GM21528 (cell line): ENCODE measurements around the gene CLN6.
"Not testable (repeated sequence)": the region's sequence is repeated elsewhere in the genome, so short reads cannot be mapped to it uniquely, and the experiment has no call there.

ENCODE experiments used
- ATAC-seq: cut with Tn5 transposase; IDR thresholded peaks from one replicate; pipeline ENCODE4 v1.9.1; 2021; ENCODE audit warnings: mild to moderate bottlenecking, moderate library complexity; ENCODE audit not compliant: unreplicated experiment, low FRiP score

Gene CLN6

GRCh38 chr15:68256675-68257450 lies 27.3 kb upstream of the CLN6 start:
- no peak for ATAC-seq

DNA sequence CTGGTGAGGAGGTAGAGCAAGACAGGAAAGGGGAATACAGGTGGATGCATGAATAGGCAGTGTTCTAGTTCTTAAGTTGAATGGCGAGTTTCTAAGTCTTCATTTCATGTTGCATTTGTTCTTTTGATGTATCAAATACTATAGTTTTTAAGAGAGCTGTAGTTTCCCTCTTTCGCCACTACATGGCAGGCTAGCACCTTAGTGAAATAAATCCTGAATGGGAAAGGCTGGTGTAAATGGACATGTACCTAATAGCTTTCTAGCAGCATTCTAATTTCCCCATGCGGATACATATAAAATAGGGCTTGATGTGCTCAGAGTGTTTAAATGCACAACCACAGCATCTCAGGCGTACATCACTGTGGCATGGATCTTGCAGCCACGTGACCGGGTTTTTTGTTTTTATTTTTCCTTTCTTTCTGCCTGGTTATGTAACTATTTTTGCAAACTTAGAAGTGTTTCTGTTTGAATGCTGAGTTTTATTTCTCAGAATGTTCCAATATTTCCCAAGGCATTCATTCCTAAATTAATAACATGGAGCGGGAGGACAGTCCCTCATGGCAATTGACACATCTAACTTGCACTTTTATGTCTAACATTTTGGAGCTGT lies 23.5 kb upstream of the CLN6 start:
- no peak for ATAC-seq

DNA sequence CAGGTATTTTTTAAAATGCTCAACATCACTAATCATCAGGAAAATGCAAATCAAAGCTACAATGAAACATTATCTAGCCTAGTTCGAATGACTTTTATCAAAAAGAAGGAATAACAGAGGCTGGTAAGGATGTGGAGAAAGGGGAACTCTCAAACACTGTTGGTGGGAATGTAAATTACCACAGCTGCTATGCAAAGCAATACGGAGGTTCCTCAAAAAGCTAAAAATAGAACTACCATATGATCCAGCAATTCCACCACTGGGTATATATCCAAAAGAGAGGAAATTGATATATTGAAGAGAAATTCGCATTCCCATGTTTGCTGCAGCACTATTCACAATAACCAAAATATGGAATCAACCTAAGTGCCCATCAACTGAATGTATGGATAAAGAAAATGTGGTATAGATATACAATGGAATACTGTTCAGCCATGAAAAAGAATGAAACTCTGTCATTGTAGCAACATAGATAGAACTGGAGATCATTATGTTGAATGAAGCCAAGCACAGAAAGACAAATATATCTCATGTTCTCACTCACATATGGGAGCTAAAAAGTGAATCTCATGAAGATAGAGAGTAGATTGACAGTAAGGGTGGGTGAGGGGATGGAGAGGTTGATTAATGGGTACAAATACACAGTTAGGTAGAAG lies 19.7 kb upstream of the CLN6 start:
- no peak for ATAC-seq

DNA sequence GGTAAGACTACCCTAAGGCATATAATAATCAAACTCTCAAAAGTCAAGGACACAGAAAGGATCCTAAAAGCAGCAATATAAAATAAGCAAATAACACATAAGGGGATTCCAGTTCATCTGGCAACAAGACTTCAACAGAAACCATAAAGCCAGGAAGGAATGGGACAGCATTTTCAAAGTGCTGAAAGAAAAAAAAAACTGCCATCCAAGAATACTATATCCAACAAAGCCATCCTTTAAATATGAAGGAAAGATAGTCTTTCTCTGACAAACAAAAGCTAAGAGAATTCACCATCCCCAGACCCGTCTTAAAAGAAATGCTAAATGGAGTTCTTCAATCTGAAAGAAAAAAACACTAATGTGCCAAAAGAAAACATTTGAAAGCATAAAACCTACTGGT lies 14.7 kb upstream of the CLN6 start:
- ATAC-seq, result no peak

DNA sequence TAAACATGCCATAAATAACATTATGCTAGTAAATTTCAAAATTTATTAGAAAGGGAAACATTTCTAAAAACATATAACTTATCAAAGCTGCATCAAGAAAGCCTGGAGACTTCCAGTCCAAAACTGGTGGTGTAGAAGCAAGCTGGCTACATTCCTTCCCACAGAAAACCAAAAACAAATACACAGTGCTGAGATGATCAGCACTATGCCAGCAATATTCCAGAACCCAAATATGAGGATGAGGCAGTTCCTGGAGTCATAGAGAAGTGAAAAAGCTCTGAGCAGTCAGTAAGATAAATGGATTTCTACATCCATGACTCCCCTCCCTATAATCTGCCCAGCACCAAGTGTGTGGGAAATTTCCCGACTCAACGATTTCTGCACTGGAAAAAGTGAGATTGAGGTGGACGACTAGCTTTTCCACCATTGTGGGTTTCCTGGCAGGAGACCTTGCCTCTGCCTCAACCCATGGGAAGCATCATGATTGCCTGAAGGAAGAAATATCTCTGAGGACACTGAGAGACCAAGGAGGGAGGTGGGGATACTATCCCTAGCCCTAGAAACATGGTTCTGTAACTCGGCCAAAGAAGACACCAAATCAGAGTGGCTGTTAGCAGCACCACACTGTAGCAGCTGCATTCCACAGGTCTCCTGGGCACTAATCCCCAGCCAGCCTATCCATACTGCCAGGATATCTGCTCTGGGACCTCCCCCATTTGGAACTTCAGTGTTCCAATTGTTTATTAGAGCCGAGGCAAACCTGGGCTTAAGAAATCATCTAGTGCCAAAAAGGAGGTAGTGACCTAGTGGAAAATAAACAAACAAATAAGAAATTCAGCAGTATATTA lies 11.8 kb upstream of the CLN6 start:
- ATAC-seq, result no peak

GRCh38 chr15:68239025-68239424 lies 9.5 kb upstream of the CLN6 start:
- ATAC-seq, result no peak

GRCh38 chr15:68235022-68235421 lies 5.5 kb upstream of the CLN6 start:
- no peak for ATAC-seq

GRCh38 chr15:68234520-68234919 lies 5.0 kb upstream of the CLN6 start:
- ATAC-seq, result not testable (repeated sequence)

- ATAC-seq, result no peak
Measured at GRCh38 chr15:68234060-68234459, 4.5 kb upstream of the CLN6 start.

GRCh38 chr15:68232937-68233336 lies 3.4 kb upstream of the CLN6 start:
- ATAC-seq, result no peak

GRCh38 chr15:68232449-68232848 lies 2.9 kb upstream of the CLN6 start:
- no peak for ATAC-seq

DNA sequence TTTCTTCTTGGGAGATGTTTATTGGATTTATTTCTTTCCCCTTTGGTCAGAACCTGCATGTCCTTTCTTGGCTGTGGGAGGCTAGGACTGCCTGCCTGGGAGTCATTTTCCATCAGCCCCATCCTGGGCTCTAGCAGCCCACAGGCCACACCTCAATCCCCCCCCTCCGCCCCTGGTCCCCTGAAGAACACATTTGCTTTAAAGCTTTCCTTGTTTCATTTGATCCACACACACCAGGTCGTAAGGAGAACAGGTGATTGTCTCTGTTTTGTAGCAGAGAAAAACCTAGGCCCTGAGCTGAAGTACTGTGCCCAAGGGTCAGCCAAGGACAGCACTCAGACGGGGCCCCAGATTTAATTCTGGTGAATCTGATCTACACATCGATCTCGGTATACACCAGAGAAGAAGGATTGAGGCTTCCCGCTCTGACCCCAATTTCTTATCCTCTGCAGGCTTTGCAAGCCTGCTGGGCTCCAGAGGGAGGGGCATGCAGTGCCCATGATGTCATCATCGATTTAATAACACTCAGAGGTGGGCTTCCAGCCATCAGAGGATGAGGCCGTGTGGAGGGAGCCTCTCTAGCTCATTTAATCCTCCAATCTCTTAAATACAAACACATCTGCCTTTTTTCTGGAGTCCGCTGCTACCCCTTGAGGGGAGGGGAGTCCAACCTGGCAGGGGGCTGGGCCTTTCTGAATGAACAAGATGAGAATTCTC lies 1.7 kb upstream of the CLN6 start:
- ATAC-seq, result no peak

DNA sequence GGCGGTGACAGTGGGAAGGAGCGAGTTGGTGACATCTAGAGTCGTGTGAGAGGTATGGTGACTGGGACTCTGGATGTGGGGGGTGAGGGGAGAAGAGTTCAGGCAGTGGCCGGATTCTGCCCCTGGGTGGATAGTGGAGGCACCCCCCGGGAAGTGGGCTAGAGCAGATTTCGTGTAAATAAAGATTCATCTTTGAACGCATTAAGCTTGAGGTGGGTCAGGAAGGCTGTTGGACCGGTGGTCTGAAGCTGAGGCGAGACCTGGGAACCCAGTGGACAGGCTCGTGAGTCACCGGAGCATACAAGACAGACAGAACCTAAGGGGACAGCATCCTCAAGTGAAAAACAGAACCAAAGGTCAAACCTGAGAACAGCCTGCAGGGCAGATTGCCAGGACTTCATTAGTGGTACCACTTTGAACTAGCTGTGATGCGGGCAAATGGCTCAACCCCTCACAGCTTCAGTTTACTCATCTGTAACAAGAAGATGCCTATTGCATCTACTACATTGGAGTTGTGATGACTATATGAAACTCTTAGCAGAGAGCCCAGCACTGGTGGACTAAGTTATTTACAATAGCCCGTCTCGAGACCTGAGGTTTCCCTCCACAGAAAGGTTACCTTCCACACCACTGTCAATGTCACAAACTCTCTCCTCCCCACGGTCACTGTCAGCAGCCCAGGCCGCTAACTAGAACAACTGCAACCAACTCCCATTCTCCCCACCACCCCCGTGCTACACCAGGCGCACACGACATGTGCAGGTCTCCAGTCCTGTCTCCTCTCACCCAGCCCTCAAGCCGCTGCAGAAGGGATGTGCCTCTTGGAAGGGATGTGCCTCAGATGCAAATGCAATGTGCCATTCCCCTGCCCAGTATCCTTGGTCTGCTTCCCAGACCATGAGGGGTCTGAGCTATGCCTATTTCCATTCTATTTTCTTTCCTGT lies 901 bp upstream of the CLN6 start:
- ATAC-seq, result peak; percentile 4

DNA sequence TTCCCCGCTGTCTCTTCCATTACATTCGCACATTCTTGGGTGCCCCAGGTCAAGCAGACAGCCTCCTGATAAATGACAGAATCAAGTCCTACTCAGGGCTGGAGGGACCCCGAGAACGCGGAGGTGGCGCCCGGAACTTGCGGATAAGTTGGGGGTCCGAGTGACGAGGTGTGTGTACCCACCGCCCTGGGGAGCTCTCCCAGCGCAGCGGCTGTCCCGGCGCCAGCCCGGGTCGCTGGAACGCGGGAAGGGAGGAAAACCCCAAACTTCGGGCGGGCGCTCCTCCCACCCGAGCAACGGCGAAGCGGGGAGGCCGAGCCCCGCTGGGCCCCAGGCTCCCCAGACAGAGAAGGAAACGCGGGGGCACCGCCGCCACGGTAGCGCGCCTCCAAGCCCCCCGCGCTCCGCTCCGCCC lies 550 bp downstream of the CLN6 start:
- ATAC-seq, result peak; percentile 15

- no peak for ATAC-seq
Measured at GRCh38 chr15:68228143-68228970, 1.2 kb downstream of the CLN6 start.

- no peak for ATAC-seq
Measured at GRCh38 chr15:68227643-68228142, 1.8 kb downstream of the CLN6 start.

DNA sequence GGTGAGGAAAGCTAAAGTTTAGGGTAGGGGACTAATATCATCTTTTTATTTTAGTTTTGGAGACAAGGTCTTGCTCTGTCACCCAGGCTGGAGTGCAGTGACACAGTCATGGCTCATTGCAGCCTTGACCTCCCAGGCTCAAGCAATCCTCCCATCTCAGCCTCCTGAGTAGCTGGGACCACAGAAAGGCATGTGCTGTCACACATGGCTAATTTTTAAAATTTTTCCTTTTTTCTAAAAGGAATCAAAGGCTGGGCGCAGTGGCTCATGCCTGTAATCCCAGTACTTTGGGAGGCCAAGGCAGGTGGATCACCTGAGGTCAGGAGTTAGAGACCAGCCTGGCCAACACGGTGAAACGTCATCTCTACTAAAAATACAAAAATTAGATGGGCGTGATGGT lies 4.1 kb downstream of the CLN6 start:
- ATAC-seq, result not testable (repeated sequence)
